Epithelial cell of esophagus (primary cell): ENCODE measurements around the gene NKX3-2.

ENCODE experiments used
- DNase-seq: peaks from one replicate; pipeline ENCODE4 v3.0.0; 2010; ENCODE audit warnings: low read depth
- H3K4me3 ChIP-seq: 2 replicates; pipeline ENCODE4 v1.5.1; 2011; ENCODE audit warnings: mild to moderate bottlenecking, low read length, control low read depth
- TF ChIP-seq, protein P1 (sequence below): IDR thresholded peaks from 2 replicates; pipeline ENCODE4 v1.5.1; 2011; ENCODE audit warnings: low read depth, mild to moderate bottlenecking, low read length, control low read depth, inconsistent platforms; ENCODE audit not compliant: insufficient read depth; ENCODE audit errors: missing control alignments

The NKX3-2 gene

DNA sequence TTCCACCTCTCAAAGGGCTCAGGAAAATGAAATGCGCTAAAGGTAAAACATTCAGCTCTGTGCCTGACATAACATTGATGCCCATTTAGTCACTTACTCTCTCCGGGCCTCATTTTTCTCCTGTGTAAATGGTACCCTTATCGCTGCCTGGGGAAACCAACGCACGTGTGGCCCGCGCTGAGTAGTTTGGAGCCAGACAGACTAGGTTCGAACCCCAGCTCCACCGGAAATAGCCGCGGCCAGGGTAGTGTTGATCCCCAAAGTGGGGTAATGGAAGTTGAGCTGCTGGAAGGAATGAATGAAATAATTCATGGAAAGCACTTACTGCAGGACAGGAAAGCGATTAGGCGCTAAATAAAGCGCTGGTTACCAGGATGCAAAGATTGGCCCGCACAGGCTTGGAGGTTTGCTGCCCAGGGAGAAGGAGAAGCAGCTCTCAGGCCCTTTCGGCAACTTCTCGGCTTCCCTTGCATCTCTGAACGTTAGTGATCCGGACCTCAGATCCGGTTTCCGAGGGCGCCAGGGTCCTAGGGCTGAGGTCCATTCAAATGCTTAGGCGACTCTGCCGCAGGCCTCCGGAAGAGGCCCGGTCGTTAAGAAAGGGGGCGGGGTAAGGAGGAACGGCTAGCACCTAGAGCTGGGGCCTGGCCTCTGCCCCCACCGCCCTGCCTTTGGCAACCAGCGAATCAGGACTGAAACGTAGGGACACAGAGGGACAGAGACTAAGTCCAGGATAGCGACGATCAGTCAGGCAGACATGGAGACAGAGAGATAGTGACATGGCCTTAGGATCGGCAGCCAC, 13.3 kb downstream of the NKX3-2 start:
- no peak overlapping the region for H3K4me3 ChIP-seq
- no peak for DNase-seq
- TF ChIP-seq, protein P1, sequence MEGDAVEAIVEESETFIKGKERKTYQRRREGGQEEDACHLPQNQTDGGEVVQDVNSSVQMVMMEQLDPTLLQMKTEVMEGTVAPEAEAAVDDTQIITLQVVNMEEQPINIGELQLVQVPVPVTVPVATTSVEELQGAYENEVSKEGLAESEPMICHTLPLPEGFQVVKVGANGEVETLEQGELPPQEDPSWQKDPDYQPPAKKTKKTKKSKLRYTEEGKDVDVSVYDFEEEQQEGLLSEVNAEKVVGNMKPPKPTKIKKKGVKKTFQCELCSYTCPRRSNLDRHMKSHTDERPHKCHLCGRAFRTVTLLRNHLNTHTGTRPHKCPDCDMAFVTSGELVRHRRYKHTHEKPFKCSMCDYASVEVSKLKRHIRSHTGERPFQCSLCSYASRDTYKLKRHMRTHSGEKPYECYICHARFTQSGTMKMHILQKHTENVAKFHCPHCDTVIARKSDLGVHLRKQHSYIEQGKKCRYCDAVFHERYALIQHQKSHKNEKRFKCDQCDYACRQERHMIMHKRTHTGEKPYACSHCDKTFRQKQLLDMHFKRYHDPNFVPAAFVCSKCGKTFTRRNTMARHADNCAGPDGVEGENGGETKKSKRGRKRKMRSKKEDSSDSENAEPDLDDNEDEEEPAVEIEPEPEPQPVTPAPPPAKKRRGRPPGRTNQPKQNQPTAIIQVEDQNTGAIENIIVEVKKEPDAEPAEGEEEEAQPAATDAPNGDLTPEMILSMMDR: no peak

DNA sequence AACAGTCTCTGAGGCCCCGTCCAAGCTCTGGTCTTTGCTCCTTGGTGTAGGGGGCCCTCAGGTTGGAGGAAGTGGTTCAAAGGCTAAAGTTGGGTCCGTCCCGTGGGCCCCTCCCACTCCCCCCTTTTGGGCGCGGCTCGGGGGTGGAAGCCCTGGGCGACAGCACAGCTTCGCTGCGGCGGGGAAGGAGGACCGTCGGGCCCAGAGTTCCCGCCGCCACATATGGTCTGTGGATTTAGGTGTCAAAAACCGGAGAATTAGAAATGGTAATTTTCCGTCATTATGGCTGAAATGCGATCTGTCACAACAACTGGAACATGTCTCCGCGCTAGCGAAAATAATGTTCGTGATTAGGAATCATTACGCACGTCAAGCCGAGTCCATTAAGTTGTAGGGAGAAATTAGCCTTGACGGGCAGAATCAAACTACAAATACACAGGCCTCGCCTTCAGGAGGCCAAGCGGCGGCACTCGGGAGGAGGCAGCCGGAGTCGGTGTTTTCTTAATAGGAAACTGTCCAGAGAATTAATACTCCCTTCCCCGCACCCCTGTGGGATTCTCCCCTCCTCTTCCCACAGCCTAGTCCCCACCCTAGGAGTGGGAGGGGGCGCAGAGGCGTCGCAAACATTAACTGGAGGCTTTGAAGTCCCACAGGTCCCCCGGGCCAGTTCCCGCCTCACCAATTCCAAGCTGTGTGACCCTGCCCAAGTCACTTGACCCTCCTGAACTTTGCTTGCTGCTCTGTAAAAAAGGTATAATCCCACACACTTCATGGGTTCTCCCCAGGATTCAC, 15.0 kb downstream of the NKX3-2 start:
- DNase-seq: no peak
- H3K4me3 ChIP-seq: no peak overlapping the region
- TF ChIP-seq, protein P1: no peak

DNA sequence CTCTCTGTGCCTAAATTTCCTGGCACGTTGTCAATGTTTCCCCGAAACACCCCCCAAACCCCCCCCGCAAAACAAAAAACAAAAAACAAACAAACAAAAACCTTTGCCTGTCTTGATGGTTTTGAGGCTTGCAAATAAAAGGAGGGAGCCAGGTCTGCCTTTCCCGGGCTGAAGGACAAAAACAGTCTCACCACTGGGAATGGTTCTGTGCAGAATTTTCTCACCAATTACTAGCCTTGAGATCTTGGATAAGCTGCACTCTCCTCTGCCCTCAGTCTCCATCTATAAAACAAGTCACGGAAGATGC, 15.5 kb downstream of the NKX3-2 start:
- TF ChIP-seq, protein P1: no peak
- H3K4me3 ChIP-seq: no peak overlapping the region
- no peak for DNase-seq

DNA sequence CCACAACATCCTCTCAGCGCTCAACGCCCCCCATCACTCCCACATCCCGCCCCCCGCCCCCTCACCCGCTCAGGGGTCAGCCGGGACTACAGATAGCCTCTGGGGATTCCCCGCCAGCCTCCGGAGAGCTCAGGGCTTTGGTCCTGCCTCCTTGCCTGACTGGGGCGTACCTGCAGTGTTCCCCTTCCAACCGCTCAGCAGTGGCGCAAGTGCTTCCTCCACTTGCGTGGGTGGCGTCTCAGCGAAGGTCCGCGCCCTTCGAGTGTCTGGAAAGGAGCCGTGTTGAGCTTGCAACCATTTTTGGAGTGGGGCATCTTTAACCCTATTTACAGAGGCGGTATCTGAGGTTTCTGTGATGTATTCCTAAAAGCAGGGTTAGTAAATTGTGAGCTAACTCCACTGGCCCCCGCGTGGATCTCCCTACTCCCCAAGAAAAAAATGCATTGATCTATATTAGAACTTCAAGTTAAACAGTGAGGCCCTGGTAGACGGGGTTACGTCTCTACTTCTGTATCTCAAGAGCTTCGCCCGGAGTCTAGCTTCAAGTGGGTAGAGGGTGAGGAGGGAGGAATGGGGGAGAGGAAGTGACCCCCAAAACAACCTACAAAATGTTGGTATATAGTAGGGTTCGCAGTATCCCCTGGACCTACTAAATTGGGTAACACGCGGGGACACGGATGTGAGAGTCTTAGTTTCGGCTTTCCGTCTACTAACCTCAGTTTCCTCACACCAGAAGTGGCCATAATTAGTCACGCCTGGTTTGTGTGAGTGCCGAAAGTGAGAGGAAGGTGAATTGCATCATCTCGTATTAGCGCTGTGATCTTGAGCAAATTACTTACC, 16.1 kb downstream of the NKX3-2 start:
- peak; percentile 60 for DNase-seq
- H3K4me3 ChIP-seq: no peak overlapping the region
- TF ChIP-seq, protein P1: no peak

DNA sequence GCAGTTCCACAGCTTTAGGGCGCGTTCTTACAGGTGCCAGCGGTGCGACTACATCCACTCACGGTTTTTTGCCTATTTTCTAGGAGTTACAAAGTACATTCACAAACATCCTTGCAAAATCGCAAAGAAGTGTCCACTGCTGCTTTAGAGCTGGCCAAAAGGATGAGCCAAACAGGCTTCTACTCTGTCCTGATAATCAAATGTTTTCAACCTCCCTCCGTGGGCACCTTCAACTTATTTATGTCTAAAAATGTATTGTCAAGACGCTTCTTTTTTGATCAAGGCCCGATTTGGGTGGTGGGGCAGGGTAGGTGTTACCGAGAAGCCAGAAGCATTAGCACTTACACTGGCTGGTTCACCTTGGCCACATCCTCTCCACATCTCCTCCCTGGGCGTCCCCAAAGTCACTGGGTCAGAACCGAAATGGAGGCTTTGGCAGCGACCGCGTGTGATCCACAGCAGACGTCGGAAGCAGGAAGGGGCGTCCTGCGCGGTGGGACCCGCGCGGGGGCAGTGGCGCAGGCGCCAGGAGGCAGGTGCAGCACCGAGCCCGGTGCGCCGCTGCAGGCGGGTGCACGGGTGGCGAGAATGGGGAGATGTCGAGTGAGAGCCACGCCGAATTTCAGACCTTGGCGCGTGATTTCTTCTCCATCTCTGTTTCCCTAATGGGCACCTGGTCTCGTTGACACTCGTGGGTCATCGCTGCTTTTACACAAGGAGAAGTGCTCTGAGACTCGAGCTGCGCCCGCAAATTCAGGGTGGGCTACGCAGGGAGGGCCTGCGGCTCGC, 16.9 kb downstream of the NKX3-2 start:
- no peak overlapping the region for H3K4me3 ChIP-seq
- TF ChIP-seq, protein P1: no peak
- DNase-seq: no peak

DNA sequence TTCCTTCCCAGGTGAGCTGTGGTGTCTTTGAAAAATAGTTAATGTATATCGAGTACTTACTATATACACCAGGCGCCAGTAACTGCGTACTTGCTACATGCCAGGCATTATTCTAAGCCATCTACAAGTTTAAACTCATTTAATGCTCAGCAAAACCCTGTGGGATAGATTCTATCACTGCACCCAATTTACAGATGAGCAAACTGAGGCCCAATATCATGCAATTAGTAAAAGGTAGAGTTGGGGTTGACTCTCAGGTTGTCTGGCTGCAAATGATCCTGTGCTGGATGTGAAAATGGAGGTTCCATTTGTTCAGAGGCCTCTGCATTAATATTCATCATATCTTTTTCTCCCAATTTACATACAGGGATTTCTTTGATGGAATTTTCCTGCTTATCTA, 17.6 kb downstream of the NKX3-2 start:
- no peak for DNase-seq
- H3K4me3 ChIP-seq: no peak overlapping the region
- TF ChIP-seq, protein P1: no peak
